ENCODE data around the gene SERPINI2.

SERPINI2 gene

GRCh38 chr3:167473863-167474262 is at the start of gene SERPINI2:
Gene SERPINI2, minus strand, starts transcription at chr3:167474042. Its CDS starts 2,208 bp downstream, at chr3:167471834.
- DNase-seq: no peak

- no peak for DNase-seq
Measured at GRCh38 chr3:167521006-167521355, 47.1 kb upstream of the SERPINI2 start.

GRCh38 chr3:167520266-167521005 is 46.6 kb upstream of the SERPINI2 start:
- DNase-seq: no peak

GRCh38 chr3:167507954-167508353 is 34.1 kb upstream of the SERPINI2 start:
- DNase-seq: no peak

GRCh38 chr3:167502401-167502800 is 28.6 kb upstream of the SERPINI2 start:
- no peak for DNase-seq

GRCh38 chr3:167501941-167502340 is 28.1 kb upstream of the SERPINI2 start:
- DNase-seq: no peak

- no peak for DNase-seq
Measured at GRCh38 chr3:167497903-167498302, 24.1 kb upstream of the SERPINI2 start.

- DNase-seq: no peak
Measured at GRCh38 chr3:167493244-167493643, 19.4 kb upstream of the SERPINI2 start.

- DNase-seq: no peak
Measured at GRCh38 chr3:167491621-167492020, 17.8 kb upstream of the SERPINI2 start.

- no peak for DNase-seq
Measured at GRCh38 chr3:167489571-167489970, 15.7 kb upstream of the SERPINI2 start.

GRCh38 chr3:167487556-167487955 is 13.7 kb upstream of the SERPINI2 start:
- no peak for DNase-seq

GRCh38 chr3:167484551-167484950 is 10.7 kb upstream of the SERPINI2 start:
- no peak for DNase-seq

GRCh38 chr3:167483708-167484475 is 10.1 kb upstream of the SERPINI2 start:
- DNase-seq: no peak

- no peak for DNase-seq
Measured at GRCh38 chr3:167481164-167481563, 7.3 kb upstream of the SERPINI2 start.

- DNase-seq: no peak
Measured at GRCh38 chr3:167480748-167481147, 6.9 kb upstream of the SERPINI2 start.

- DNase-seq: no peak
Measured at GRCh38 chr3:167469381-167469780, 4.5 kb downstream of the SERPINI2 start.

GRCh38 chr3:167467848-167468611 is 5.8 kb downstream of the SERPINI2 start:
- no peak for DNase-seq

GRCh38 chr3:167466966-167467365 is 6.9 kb downstream of the SERPINI2 start:
- no peak for DNase-seq

GRCh38 chr3:167456157-167456799 is 17.6 kb downstream of the SERPINI2 start:
- DNase-seq: no peak

GRCh38 chr3:167453815-167454214 is 20.0 kb downstream of the SERPINI2 start:
- no peak for DNase-seq

- no peak for DNase-seq
Measured at GRCh38 chr3:167451282-167451681, 22.6 kb downstream of the SERPINI2 start.

GRCh38 chr3:167450675-167451074 is 23.2 kb downstream of the SERPINI2 start:
- DNase-seq: no peak

GRCh38 chr3:167450195-167450594 is 23.6 kb downstream of the SERPINI2 start:
- no peak for DNase-seq
